HepG2 (cell line): ENCODE results near the gene ELAPOR1. TPM values are rescaled to one million over a fixed set of nuclear protein-coding genes. Genes with fewer than 3 reads are reported as not detected.

Source experiments
- DMAP1 ChIP-seq: IDR thresholded peaks from 2 replicates; pipeline ENCODE4 v1.6.1; 2016
- JUND ChIP-seq: sonication (generic); formaldehyde crosslinking; IDR thresholded peaks from 2 replicates; pipeline ENCODE4 v1.8.0; 2022; ENCODE audit warnings: mild to moderate bottlenecking, missing genetic modification reagents
- NCOA2 ChIP-seq: sonication (generic); formaldehyde crosslinking; IDR thresholded peaks from 2 replicates; pipeline ENCODE4 v1.8.0; 2022; ENCODE audit warnings: inconsistent platforms
- NKX3-1 ChIP-seq: sonication (generic); formaldehyde crosslinking; IDR thresholded peaks from 2 replicates; pipeline ENCODE4 v1.5.0; 2020; ENCODE audit warnings: missing genetic modification reagents
- PHF21A ChIP-seq: sonication (generic); formaldehyde crosslinking; IDR thresholded peaks from 2 replicates; pipeline ENCODE4 v1.5.0; 2020; ENCODE audit warnings: mild to moderate bottlenecking, missing genetic modification reagents
- PITX1 ChIP-seq: sonication (generic); formaldehyde crosslinking; IDR thresholded peaks from 2 replicates; pipeline ENCODE4 v1.5.1; 2020; ENCODE audit warnings: mild to moderate bottlenecking, missing genetic modification reagents
- RARG ChIP-seq: sonication (generic); formaldehyde crosslinking; IDR thresholded peaks from 2 replicates; pipeline ENCODE4 v1.4.0; 2020; ENCODE audit warnings: low read depth, mild to moderate bottlenecking, missing genetic modification reagents
- RBM22 ChIP-seq: fragments of 200-400 bp; formaldehyde crosslinking; optimal IDR thresholded peaks from 2 replicates; pipeline ENCODE3; 2017; ENCODE audit warnings: mild to moderate bottlenecking, low read length, moderate library complexity
- RXRB ChIP-seq: IDR thresholded peaks from 2 replicates; pipeline ENCODE4 v1.6.1; 2016; ENCODE audit warnings: borderline replicate concordance, missing genetic modification reagents, missing compliant biosample characterization
- SIX4 ChIP-seq: sonication (generic); formaldehyde crosslinking; IDR thresholded peaks from 2 replicates; pipeline ENCODE4 v1.4.0; 2020; ENCODE audit warnings: missing genetic modification reagents
- YEATS2 ChIP-seq: sonication (generic); formaldehyde crosslinking; IDR thresholded peaks from 2 replicates; pipeline ENCODE4 v1.4.0; 2020; ENCODE audit warnings: missing genetic modification reagents, borderline replicate concordance
- ZBTB7B ChIP-seq: sonication (generic); formaldehyde crosslinking; IDR thresholded peaks from 2 replicates; pipeline ENCODE4 v1.4.0; 2020; ENCODE audit warnings: missing genetic modification reagents
- ZFYVE20 ChIP-seq: sonication (generic); formaldehyde crosslinking; IDR thresholded peaks from 2 replicates; pipeline ENCODE4 v1.8.0; 2023; ENCODE audit warnings: low read depth, mild to moderate bottlenecking, moderate library complexity, missing genetic modification reagents, borderline replicate concordance
- ZMAT3 ChIP-seq: sonication (generic); formaldehyde crosslinking; conservative IDR thresholded peaks from 2 replicates; pipeline ENCODE4 v1.7.0; 2021; ENCODE audit warnings: missing genetic modification reagents
- ZNF556 ChIP-seq: sonication (generic); formaldehyde crosslinking; IDR thresholded peaks from 2 replicates; pipeline ENCODE4 v1.4.0; 2020; ENCODE audit warnings: mild to moderate bottlenecking, missing genetic modification reagents, borderline replicate concordance
- ZNF605 ChIP-seq: sonication (generic); formaldehyde crosslinking; IDR thresholded peaks from 2 replicates; pipeline ENCODE4 v1.8.0; 2022; ENCODE audit warnings: mild to moderate bottlenecking, missing genetic modification reagents
- ZNF607 ChIP-seq: sonication (generic); formaldehyde crosslinking; IDR thresholded peaks from 2 replicates; pipeline ENCODE4 v1.5.1; 2020; ENCODE audit warnings: missing genetic modification reagents, mild to moderate bottlenecking, borderline replicate concordance
- ZNF652 ChIP-seq: IDR thresholded peaks from 2 replicates; pipeline ENCODE4 v1.6.1; 2016; ENCODE audit warnings: low read depth, borderline replicate concordance
- polyA plus RNA-seq, 8 experiments: library from polyadenylated mRNA; depleted of rRNA in 3 of 8; stranded (reverse) in 7 of 8; unstranded in 1 of 8; fragments of >200 nt; fragmentation: Illumina TruSeq in 4 of 8; extraction: Trizol in 4 of 8; gene quantifications; 2 replicates each; pipeline versions ENCODE4 v1.2.1 to v1.2.3, GENCODE V29; 2011 to 2016; ENCODE audit warnings: low read depth in 4 of 8, missing spikeins in 1 of 8, mixed read lengths in 1 of 8; ENCODE audit not compliant: insufficient read depth in 1 of 8
- total RNA-seq, 5 experiments: library from RNA; depleted of rRNA; stranded (reverse); fragments of >200 nt; fragmentation: Illumina TruSeq; extraction: Trizol; gene quantifications; 2 replicates each; pipeline ENCODE4 v1.2.3, GENCODE V29; 2016; ENCODE audit warnings: low read depth in 1 of 5
- TF ChIP-seq, protein P1 (sequence below): sonication (generic); formaldehyde crosslinking; IDR thresholded peaks from 2 replicates; pipeline ENCODE4 v1.5.1; 2020; ENCODE audit warnings: missing genetic modification reagents, mild to moderate bottlenecking, borderline replicate concordance
- TF ChIP-seq, protein P2 (sequence below): sonication (generic); formaldehyde crosslinking; IDR thresholded peaks from 2 replicates; pipeline ENCODE4; 2020; ENCODE audit warnings: missing genetic modification reagents, mild to moderate bottlenecking, borderline replicate concordance
- TF ChIP-seq, protein P3 (sequence below): sonication (generic); formaldehyde crosslinking; IDR thresholded peaks from 2 replicates; pipeline ENCODE4 v1.4.0; 2020; ENCODE audit warnings: missing genetic modification reagents

Gene ELAPOR1
- total and polyA plus RNA-seq, 2 of the 13 experiments (the other 11 are each of a cell fraction or from before 2014, with no cell fraction given): 0.13 to 0.20 TPM

DNA sequence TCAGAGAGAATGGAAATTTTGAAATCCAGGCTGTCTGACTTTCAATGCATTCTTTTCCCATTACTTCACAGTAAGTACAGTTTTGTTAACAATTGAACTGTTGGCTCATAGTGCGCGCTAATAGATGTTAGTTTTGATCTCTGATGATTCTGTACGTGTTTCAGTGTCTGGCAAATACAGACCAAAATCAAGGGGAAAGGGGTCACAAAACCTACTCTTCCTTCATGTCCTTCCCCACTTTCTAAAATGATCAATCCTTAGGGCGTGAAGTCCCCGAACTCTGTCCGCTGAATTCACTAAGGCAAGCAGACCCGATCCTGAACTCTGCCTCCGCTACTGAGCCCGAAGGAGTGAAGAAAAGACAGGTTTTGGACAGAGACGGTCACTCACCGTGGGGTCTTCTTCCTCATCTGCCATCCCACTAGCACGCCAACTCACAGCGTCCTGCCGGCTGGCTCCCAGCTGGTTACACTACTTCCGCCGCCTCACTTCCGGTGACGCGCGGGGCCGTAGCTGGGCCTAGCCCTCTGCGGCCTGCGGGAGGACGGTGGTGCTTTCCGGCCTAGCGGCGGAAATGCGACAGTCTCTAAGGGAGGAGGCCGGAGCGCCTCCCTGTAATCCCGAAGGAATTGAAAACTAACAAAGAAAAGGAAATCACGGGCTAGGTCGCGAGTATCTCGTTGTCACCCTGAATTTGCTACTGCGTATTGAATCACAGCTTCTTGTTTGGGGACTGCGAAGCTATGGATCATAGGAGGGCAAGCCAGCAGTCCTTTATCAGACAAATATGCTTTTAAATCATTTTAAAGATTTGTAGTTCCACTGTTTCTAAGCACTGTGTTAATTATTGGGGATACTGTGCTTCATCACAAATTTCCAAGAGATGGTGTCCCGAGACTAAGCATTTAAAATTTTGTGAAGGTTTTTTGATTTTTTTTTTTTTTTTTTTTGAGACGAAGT is 38.1 kb upstream of the ELAPOR1 start, which contains the start of gene TAF13 (continued):
- TF ChIP-seq, protein P1, sequence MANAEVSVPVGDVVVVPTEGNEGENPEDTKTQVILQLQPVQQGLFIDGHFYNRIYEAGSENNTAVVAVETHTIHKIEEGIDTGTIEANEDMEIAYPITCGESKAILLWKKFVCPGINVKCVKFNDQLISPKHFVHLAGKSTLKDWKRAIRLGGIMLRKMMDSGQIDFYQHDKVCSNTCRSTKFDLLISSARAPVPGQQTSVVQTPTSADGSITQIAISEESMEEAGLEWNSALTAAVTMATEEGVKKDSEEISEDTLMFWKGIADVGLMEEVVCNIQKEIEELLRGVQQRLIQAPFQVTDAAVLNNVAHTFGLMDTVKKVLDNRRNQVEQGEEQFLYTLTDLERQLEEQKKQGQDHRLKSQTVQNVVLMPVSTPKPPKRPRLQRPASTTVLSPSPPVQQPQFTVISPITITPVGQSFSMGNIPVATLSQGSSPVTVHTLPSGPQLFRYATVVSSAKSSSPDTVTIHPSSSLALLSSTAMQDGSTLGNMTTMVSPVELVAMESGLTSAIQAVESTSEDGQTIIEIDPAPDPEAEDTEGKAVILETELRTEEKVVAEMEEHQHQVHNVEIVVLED (CRISPR knock-in tag): peak; percentile 81; the same call in 1 of the 2 replicates
- TF ChIP-seq RBM22: no peak
- peak; percentile 14; the same call in 1 of the 2 replicates for TF ChIP-seq ZNF652 (CRISPR knock-in tag)
- peak; percentile 82 for TF ChIP-seq PHF21A (CRISPR knock-in tag)
- 0 out of 2 replicates have a peak, but pooled peaks have one; percentile 57 for TF ChIP-seq ZMAT3 (CRISPR knock-in tag)
- TF ChIP-seq, protein P2, sequence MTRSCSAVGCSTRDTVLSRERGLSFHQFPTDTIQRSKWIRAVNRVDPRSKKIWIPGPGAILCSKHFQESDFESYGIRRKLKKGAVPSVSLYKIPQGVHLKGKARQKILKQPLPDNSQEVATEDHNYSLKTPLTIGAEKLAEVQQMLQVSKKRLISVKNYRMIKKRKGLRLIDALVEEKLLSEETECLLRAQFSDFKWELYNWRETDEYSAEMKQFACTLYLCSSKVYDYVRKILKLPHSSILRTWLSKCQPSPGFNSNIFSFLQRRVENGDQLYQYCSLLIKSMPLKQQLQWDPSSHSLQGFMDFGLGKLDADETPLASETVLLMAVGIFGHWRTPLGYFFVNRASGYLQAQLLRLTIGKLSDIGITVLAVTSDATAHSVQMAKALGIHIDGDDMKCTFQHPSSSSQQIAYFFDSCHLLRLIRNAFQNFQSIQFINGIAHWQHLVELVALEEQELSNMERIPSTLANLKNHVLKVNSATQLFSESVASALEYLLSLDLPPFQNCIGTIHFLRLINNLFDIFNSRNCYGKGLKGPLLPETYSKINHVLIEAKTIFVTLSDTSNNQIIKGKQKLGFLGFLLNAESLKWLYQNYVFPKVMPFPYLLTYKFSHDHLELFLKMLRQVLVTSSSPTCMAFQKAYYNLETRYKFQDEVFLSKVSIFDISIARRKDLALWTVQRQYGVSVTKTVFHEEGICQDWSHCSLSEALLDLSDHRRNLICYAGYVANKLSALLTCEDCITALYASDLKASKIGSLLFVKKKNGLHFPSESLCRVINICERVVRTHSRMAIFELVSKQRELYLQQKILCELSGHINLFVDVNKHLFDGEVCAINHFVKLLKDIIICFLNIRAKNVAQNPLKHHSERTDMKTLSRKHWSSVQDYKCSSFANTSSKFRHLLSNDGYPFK: peak; percentile 82; the same call in 1 of the 2 replicates
- TF ChIP-seq RXRB (CRISPR knock-in tag): peak; percentile 72; the same call in 1 of the 2 replicates
- TF ChIP-seq, protein P3, sequence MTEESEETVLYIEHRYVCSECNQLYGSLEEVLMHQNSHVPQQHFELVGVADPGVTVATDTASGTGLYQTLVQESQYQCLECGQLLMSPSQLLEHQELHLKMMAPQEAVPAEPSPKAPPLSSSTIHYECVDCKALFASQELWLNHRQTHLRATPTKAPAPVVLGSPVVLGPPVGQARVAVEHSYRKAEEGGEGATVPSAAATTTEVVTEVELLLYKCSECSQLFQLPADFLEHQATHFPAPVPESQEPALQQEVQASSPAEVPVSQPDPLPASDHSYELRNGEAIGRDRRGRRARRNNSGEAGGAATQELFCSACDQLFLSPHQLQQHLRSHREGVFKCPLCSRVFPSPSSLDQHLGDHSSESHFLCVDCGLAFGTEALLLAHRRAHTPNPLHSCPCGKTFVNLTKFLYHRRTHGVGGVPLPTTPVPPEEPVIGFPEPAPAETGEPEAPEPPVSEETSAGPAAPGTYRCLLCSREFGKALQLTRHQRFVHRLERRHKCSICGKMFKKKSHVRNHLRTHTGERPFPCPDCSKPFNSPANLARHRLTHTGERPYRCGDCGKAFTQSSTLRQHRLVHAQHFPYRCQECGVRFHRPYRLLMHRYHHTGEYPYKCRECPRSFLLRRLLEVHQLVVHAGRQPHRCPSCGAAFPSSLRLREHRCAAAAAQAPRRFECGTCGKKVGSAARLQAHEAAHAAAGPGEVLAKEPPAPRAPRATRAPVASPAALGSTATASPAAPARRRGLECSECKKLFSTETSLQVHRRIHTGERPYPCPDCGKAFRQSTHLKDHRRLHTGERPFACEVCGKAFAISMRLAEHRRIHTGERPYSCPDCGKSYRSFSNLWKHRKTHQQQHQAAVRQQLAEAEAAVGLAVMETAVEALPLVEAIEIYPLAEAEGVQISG (CRISPR knock-in tag): peak; percentile 97
- TF ChIP-seq NCOA2 (CRISPR knock-in tag): peak; percentile 49; the same call in 1 of the 2 replicates
- TF ChIP-seq ZBTB7B (CRISPR knock-in tag): peak; percentile 42; the same call in 1 of the 2 replicates
- TF ChIP-seq ZNF556 (CRISPR knock-in tag): peak; percentile 72; the same call in 1 of the 2 replicates
- TF ChIP-seq PITX1 (CRISPR knock-in tag): peak; percentile 80; the same call in 1 of the 2 replicates
- peak; percentile 98 for TF ChIP-seq YEATS2
- no peak for TF ChIP-seq NKX3-1 (CRISPR knock-in tag)
- TF ChIP-seq ZNF605 (CRISPR knock-in tag): peak; percentile 67; the same call in 1 of the 2 replicates
- TF ChIP-seq ZNF607 (CRISPR knock-in tag): peak; percentile 94; the same call in 1 of the 2 replicates
- peak; percentile 90 for TF ChIP-seq DMAP1 (CRISPR knock-in tag)
- 0 out of 2 replicates have a peak, but pooled peaks have one; percentile 67 for TF ChIP-seq RARG
- no peak for TF ChIP-seq ZFYVE20 (CRISPR knock-in tag)
- TF ChIP-seq SIX4 (CRISPR knock-in tag): peak; percentile 57; the same call in 1 of the 2 replicates
- 0 out of 2 replicates have a peak, but pooled peaks have one; percentile 36 for TF ChIP-seq JUND (CRISPR knock-in tag)
